ENCODE measurements around the gene POU2F3.

Gene POU2F3

GRCh38 chr11:120352405-120352804 is 112.5 kb downstream of the POU2F3 start:
- no peak overlapping the region for H3K4me3 ChIP-seq (ENCODE audit: low read depth, low read length)
- no peak for DNase-seq (ENCODE audit: low read depth)

DNA sequence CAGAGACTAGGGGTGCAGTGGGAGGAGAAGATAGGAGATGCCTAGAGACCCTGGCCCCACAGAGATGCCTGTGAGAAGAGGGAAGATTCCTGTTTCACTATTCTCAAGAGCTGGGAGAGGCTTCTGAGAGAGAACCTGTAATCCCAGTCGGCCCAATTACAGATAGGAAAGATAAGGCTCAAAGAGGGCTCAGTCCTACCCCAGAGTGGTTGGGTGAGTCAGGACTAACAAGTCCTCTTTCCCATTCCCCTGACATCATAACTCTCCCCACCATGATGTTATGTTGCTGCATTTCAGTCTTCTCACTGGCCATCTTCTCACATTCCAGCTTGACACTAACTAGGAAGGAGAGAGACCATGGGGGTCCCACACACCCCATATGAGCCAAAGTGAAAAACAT is 114.1 kb downstream of the POU2F3 start:
- no peak overlapping the region for H3K4me3 ChIP-seq (ENCODE audit: low read depth, low read length)
- no peak for DNase-seq (ENCODE audit: low read depth)

DNA sequence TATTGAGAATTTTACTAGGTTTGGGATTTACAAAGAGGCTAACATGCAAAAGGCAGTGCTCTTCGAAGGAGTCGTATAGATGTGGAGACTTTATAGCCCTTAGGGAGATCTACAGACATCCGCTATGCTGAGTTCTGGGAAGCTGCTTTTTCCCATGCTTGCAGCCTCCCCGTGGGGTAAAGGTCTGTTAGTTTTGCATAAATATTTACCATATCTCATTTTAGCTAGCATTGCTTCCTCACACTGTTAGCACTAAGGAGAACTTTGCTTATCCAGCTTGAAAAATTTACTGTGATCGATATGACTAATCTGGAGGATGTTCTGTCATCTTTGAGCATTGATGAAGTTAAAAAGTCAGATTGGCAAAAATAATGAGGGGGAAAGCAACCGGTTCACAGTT is 114.8 kb downstream of the POU2F3 start:
- no peak for DNase-seq (ENCODE audit: low read depth)

DNA sequence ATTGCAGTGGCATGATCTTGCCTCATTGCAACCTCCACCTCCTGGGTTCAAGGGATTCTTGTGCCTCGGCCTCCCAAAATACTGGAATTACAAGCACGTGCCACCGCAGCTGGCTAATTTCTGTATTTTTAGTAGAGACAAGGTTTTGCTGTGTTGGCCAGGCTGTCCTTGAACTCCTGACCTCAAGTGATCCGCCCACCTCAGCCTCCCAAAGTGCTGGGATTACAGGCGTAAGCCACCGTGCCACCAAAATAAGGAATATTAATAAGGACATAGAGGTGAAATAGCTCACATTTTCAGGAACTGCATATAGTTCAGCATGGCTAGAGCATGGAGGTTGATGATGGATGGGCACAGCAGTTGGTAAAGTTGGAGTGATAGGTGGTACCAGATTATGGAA is 117.7 kb downstream of the POU2F3 start:
- DNase-seq (ENCODE audit: low read depth): no peak
- H3K4me3 ChIP-seq (ENCODE audit: low read depth, low read length): no peak overlapping the region

More for the DNA sequence above, 114.8 kb downstream of the POU2F3 start:
- H3K4me3 ChIP-seq (ENCODE audit: low read depth, low read length): no peak overlapping the region

DNA sequence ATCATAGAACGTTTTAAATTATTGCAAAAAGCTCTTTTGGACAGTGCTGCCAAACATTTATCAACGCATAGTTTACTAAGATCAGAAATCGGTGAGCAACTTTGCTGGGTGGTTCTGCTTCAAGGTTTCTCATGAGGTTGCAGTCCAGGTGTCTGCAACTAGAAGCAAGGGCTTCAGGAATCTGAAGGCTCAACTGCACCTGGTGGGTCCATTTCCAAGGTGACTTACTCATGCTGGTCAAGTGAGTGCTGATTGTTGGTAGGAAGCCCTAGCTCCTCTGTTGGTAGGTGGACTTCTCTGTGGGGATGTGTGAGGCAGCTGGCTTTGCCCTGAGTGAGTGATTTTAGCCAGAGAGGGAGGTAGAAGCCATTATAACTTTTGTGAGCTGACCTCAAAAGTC is 118.8 kb downstream of the POU2F3 start:
- no peak overlapping the region for H3K4me3 ChIP-seq (ENCODE audit: low read depth, low read length)
- DNase-seq (ENCODE audit: low read depth): no peak

DNA sequence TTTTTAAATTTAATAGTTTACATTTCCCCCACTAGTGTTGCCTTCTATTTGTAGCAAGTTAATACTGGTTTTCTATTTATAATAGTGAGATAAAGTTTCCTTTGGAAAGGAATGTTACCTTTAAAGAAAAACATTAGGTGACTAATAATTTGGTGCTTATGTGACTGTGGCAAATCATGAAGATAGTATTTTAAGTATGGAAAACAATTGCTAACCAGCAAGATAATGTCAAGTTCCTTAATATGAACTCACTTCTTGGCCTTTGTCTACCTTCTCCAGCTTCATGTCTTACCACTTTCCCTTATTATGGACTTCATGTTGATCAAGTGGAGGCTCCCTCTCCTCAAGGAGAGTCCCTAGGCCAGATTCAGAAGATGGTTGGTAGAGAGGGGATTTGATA is 123.5 kb downstream of the POU2F3 start:
- DNase-seq (ENCODE audit: low read depth): no peak
- H3K4me3 ChIP-seq (ENCODE audit: low read depth, low read length): no peak overlapping the region

- no peak overlapping the region for H3K4me3 ChIP-seq (ENCODE audit: low read depth, low read length)
- no peak for DNase-seq (ENCODE audit: low read depth)
Observed at GRCh38 chr11:120365512-120365911, 125.6 kb downstream of the POU2F3 start.
